Measurements from ENCODE around the gene DCST1.
A peak's percentile ranks its signal among the peaks of the same experiment; 100 is the strongest.

Gene DCST1

GRCh38 chr1:155048449-155049334 is 15.1 kb downstream of the DCST1 start:
- H3K27ac ChIP-seq: peak overlapping the region; percentile 92
- TF ChIP-seq CTCF (conservative IDR thresholded peaks at IDR 0.05): no peak

GRCh38 chr1:155049651-155050559 is 16.3 kb downstream of the DCST1 start:
- H3K27ac ChIP-seq: peak overlapping the region; percentile 92
- no peak for TF ChIP-seq CTCF (conservative IDR thresholded peaks at IDR 0.05)

GRCh38 chr1:155050560-155051341 is 17.1 kb downstream of the DCST1 start, which contains the start of gene ADAM15:
Gene ADAM15, plus strand, starts transcription at chr1:155051316. Its CDS starts 71 bp downstream, at chr1:155051387.
- peak; percentile 97 for TF ChIP-seq CTCF (conservative IDR thresholded peaks at IDR 0.05)
- H3K27ac ChIP-seq: peak within 1 kb of the TSS; percentile 92

GRCh38 chr1:155051342-155051776 is 17.7 kb downstream of the DCST1 start:
- no peak for TF ChIP-seq CTCF (conservative IDR thresholded peaks at IDR 0.05)
- peak overlapping the region; percentile 92 for H3K27ac ChIP-seq

- H3K27ac ChIP-seq: peak overlapping the region; percentile 92
Observed at GRCh38 chr1:155051777-155052398, 18.3 kb downstream of the DCST1 start.

More at GRCh38 chr1:155051777-155052398, 18.3 kb downstream of the DCST1 start:
- no peak for TF ChIP-seq CTCF (conservative IDR thresholded peaks at IDR 0.05)

All from VCaP (cell line).